ENCODE results near the gene NUCB1. TPM values are rescaled to one million over a fixed set of nuclear protein-coding genes. Genes with fewer than 3 reads are reported as not detected.

Gene NUCB1
- total and polyA plus RNA-seq, 9 of the 15 experiments (the other 6 are each of a cell fraction or from before 2014, with no cell fraction given), result 3.1 to 153 (median 71.7) TPM

DNA sequence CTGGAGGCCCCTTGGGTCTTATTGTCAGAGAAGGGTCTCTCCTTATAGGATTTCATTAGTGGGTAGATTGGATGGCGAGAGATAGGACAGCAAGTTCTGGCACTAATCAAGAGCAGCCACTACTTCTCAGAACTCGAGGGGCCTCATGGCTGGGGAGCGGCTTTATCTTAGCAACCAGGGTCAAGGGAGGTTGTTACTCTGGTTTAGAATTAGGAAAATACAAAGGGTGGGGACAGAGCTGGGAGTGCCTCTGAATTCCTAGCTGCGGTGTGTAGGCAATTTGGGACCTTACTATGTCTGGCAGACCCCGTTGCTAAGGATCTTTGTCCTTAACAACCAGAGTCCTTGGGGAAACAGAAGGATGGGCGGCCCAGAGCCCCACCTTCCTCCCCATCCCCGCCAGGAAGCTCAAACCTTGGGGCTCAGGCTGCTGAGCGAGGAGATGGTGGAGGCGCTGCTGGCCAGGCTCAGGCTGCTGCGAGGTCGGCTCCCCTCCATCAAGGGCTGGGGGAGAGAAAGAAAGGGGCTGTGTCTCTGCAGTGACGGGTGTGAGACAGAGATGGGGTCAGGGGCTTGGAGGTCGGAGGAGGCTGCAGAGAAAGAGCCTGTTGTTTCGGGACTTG lies 32.9 kb upstream of the NUCB1 start (continued):
- TF ChIP-seq YY1 (IDR thresholded peaks at IDR 0.05; ENCODE audit: borderline replicate concordance in 1 of 3, control insufficient read depth in 1 of 3, extremely low read depth in 1 of 3, insufficient read depth in 3 of 3, insufficient read length in 1 of 3, insufficient replicate concordance in 2 of 3, low read depth in 1 of 3, low read length in 2 of 3) (no peak), HLTF (IDR thresholded peaks at IDR 0.05) (no peak), ZC3H11A (IDR thresholded peaks at IDR 0.05; ENCODE audit: low read depth, low read length) (no peak), RAD21 (CRISPR knock-in tag; conservative IDR thresholded peaks at IDR 0.05 in 1 of 2, IDR thresholded peaks at IDR 0.05 in 1 of 2) (no peak), PML (IDR thresholded peaks at IDR 0.05; ENCODE audit: low read length) (no peak), CREBBP (IDR thresholded peaks at IDR 0.05; ENCODE audit: low read depth, low read length) (no peak), ZNF511 (CRISPR knock-in tag; IDR thresholded peaks at IDR 0.05) (no peak), DLX4 (CRISPR knock-in tag; IDR thresholded peaks at IDR 0.05) (no peak), NR0B1 (IDR thresholded peaks at IDR 0.05; ENCODE audit: partially characterized antibody) (no peak), SP1 (CRISPR knock-in tag; IDR thresholded peaks at IDR 0.05) (0 out of 2 replicates have a peak, but pooled peaks have one; percentile 38), SP2 (IDR thresholded peaks at IDR 0.05; ENCODE audit: extremely low read depth, low read depth, low read length, poor library complexity, severe bottlenecking) (no peak), TOE1 (IDR thresholded peaks at IDR 0.05; ENCODE audit: borderline replicate concordance) (no peak), TOE1 (CRISPR knock-in tag; IDR thresholded peaks at IDR 0.05; ENCODE audit: borderline replicate concordance, low read depth) (no peak), KLF1 (tag; IDR thresholded peaks at IDR 0.05) (no peak), NCOA4 (IDR thresholded peaks at IDR 0.05; ENCODE audit: partially characterized antibody) (no peak), HIVEP1 (CRISPR knock-in tag; IDR thresholded peaks at IDR 0.05) (no peak)
- TF ChIP-seq, protein P1, sequence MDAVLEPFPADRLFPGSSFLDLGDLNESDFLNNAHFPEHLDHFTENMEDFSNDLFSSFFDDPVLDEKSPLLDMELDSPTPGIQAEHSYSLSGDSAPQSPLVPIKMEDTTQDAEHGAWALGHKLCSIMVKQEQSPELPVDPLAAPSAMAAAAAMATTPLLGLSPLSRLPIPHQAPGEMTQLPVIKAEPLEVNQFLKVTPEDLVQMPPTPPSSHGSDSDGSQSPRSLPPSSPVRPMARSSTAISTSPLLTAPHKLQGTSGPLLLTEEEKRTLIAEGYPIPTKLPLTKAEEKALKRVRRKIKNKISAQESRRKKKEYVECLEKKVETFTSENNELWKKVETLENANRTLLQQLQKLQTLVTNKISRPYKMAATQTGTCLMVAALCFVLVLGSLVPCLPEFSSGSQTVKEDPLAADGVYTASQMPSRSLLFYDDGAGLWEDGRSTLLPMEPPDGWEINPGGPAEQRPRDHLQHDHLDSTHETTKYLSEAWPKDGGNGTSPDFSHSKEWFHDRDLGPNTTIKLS (IDR thresholded peaks at IDR 0.05; ENCODE audit: borderline replicate concordance, low read depth), result no peak
- TF ChIP-seq, protein P2, sequence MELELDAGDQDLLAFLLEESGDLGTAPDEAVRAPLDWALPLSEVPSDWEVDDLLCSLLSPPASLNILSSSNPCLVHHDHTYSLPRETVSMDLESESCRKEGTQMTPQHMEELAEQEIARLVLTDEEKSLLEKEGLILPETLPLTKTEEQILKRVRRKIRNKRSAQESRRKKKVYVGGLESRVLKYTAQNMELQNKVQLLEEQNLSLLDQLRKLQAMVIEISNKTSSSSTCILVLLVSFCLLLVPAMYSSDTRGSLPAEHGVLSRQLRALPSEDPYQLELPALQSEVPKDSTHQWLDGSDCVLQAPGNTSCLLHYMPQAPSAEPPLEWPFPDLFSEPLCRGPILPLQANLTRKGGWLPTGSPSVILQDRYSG (tag; conservative IDR thresholded peaks at IDR 0.05; ENCODE audit: low read depth), result no peak
